NCI-H345 treated with DMSO at 0.1 percent for 48 hours (cell line): ENCODE data around the gene INSRR.

ENCODE experiments used
- DNase-seq: peaks from one replicate; lab custom pipeline; 2025; ENCODE audit not compliant: unreplicated experiment; lab: John Stamatoyannopoulos, UW

The INSRR gene

GRCh38 chr1:156834322-156834721 is 24.6 kb downstream of the INSRR start:
- DNase-seq: no peak

GRCh38 chr1:156833603-156834002 is 25.3 kb downstream of the INSRR start:
- DNase-seq: no peak

GRCh38 chr1:156832434-156832833 is 26.5 kb downstream of the INSRR start:
- DNase-seq: no peak

- DNase-seq: no peak
Measured at GRCh38 chr1:156828400-156829124, 30.4 kb downstream of the INSRR start.

- DNase-seq: no peak
Measured at GRCh38 chr1:156826630-156827029, 32.3 kb downstream of the INSRR start.

- DNase-seq: no peak
Measured at GRCh38 chr1:156823210-156823790, 35.6 kb downstream of the INSRR start.

- no peak for DNase-seq
Measured at GRCh38 chr1:156822680-156823079, 36.2 kb downstream of the INSRR start.

GRCh38 chr1:156821801-156822200 is 37.1 kb downstream of the INSRR start:
- no peak for DNase-seq

GRCh38 chr1:156816561-156817328 is 42.2 kb downstream of the INSRR start, which contains the start of gene SH2D2A:
SH2D2A (minus strand) TSS chr1:156816848; CDS start chr1:156816708, 140 bp downstream.
- DNase-seq: no peak

GRCh38 chr1:156815961-156816422 is 42.9 kb downstream of the INSRR start:
- DNase-seq: no peak

- no peak for DNase-seq
Measured at GRCh38 chr1:156815307-156815826, 43.5 kb downstream of the INSRR start.

- DNase-seq: no peak
Measured at GRCh38 chr1:156814571-156815260, 44.2 kb downstream of the INSRR start.

GRCh38 chr1:156813750-156814570 is 45.0 kb downstream of the INSRR start:
- no peak for DNase-seq

- DNase-seq: no peak
Measured at GRCh38 chr1:156813298-156813697, 45.6 kb downstream of the INSRR start.

- no peak for DNase-seq
Measured at GRCh38 chr1:156812293-156812990, 46.5 kb downstream of the INSRR start.

- DNase-seq: no peak
Measured at GRCh38 chr1:156811168-156811567, 47.7 kb downstream of the INSRR start.

- DNase-seq: no peak
Measured at GRCh38 chr1:156809711-156810366, 49.1 kb downstream of the INSRR start.

GRCh38 chr1:156809281-156809680 is 49.6 kb downstream of the INSRR start:
- no peak for DNase-seq
